DND-41 (cell line): ENCODE measurements around the gene BACH2.

Experiments used
- EZH2 ChIP-seq: IDR thresholded peaks from 3 replicates; pipeline ENCODE4 v1.6.1; 2012; ENCODE audit warnings: borderline replicate concordance, low read depth, mild to moderate bottlenecking, moderate library complexity, low read length, inconsistent platforms; ENCODE audit not compliant: severe bottlenecking
- TF ChIP-seq, protein P1 (sequence below): IDR thresholded peaks from 2 replicates; pipeline ENCODE4 v1.5.1; 2012; ENCODE audit warnings: borderline replicate concordance, low read length, moderate library complexity, mild to moderate bottlenecking; ENCODE audit not compliant: poor library complexity, severe bottlenecking; ENCODE audit errors: extremely low read depth

GRCh38 chr6:90109141-90109540 is 187.5 kb downstream of the BACH2 start:
- TF ChIP-seq, protein P1, sequence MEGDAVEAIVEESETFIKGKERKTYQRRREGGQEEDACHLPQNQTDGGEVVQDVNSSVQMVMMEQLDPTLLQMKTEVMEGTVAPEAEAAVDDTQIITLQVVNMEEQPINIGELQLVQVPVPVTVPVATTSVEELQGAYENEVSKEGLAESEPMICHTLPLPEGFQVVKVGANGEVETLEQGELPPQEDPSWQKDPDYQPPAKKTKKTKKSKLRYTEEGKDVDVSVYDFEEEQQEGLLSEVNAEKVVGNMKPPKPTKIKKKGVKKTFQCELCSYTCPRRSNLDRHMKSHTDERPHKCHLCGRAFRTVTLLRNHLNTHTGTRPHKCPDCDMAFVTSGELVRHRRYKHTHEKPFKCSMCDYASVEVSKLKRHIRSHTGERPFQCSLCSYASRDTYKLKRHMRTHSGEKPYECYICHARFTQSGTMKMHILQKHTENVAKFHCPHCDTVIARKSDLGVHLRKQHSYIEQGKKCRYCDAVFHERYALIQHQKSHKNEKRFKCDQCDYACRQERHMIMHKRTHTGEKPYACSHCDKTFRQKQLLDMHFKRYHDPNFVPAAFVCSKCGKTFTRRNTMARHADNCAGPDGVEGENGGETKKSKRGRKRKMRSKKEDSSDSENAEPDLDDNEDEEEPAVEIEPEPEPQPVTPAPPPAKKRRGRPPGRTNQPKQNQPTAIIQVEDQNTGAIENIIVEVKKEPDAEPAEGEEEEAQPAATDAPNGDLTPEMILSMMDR: no peak
- TF ChIP-seq EZH2: no peak
